H1 (cell line): ENCODE data around the gene OTOF. TPM values are rescaled to one million over a fixed set of nuclear protein-coding genes. Genes with fewer than 3 reads are reported as not detected.

ENCODE experiments used
- ATF3 ChIP-seq: IDR thresholded peaks from 2 replicates; pipeline ENCODE4 v1.6.1; 2011; ENCODE audit warnings: low read depth, mild to moderate bottlenecking, low read length; ENCODE audit not compliant: insufficient read depth
- CBX5 ChIP-seq: fragments of 300-800, 300-1000 bp; sonication (generic); IDR thresholded peaks from 2 replicates; pipeline ENCODE4 v1.7.1; 2016; ENCODE audit warnings: antibody characterized with exemption, low read length, low read depth
- CHD7 ChIP-seq: fragments of 300-600 bp; sonication (generic); IDR thresholded peaks from 2 replicates; pipeline ENCODE4 v1.7.1; 2012; ENCODE audit warnings: low read length, moderate library complexity, mild to moderate bottlenecking, inconsistent platforms; ENCODE audit not compliant: insufficient replicate concordance
- JUN ChIP-seq: IDR thresholded peaks from 2 replicates; pipeline ENCODE4 v1.6.1; 2011; ENCODE audit warnings: low read depth, mild to moderate bottlenecking, improper control_type of control experiment, low read length
- NRF1 ChIP-seq: IDR thresholded peaks from 2 replicates; pipeline ENCODE4 v1.6.1; 2011; ENCODE audit warnings: mild to moderate bottlenecking, low read depth, low read length, improper control_type of control experiment
- PHF8 ChIP-seq: fragments of 200-600 bp; sonication (generic); conservative IDR thresholded peaks from 2 replicates; pipeline ENCODE4 v1.7.1; 2012; ENCODE audit warnings: low read depth, mild to moderate bottlenecking, inconsistent platforms, low read length, moderate library complexity
- POLR2A ChIP-seq, 2 experiments: IDR thresholded peaks; 1 replicate in 1 of 2; 2 replicates in 1 of 2; pipeline ENCODE4 v1.6.1; 2011; ENCODE audit warnings: low read depth in 2 of 2, low read length in 2 of 2, mild to moderate bottlenecking in 2 of 2; ENCODE audit errors: control extremely low read depth in 1 of 2
- polyA plus RNA-seq, 7 experiments: library from polyadenylated mRNA; depleted of rRNA in 3 of 7; stranded (reverse) in 5 of 7; unstranded in 2 of 7; fragments of >200 nt in 5 of 7; fragments of 200-250 nt in 2 of 7; gene quantifications; 1 replicate in 5 of 7; 2 replicates in 1 of 7; 4 replicates in 1 of 7; pipeline versions ENCODE4 v1.2.1 to v1.2.3, GENCODE V29; 2011 to 2013; ENCODE audit warnings: missing spikeins in 2 of 7, mixed read lengths in 2 of 7
- total RNA-seq: library from RNA; stranded (reverse); fragmentation: NEBNext Ultra II Directional; extraction: Animal tissue kit (Norgen Biotek cat#: 25700); gene quantifications from 2 replicates; pipeline ENCODE4 v1.2.1, GENCODE V29; 2021

The OTOF gene
- total and polyA plus RNA-seq, 2 of the 8 experiments (the other 6 are each of a cell fraction or from before 2014, with no cell fraction given) = 0.06 TPM; not detected in 1

DNA sequence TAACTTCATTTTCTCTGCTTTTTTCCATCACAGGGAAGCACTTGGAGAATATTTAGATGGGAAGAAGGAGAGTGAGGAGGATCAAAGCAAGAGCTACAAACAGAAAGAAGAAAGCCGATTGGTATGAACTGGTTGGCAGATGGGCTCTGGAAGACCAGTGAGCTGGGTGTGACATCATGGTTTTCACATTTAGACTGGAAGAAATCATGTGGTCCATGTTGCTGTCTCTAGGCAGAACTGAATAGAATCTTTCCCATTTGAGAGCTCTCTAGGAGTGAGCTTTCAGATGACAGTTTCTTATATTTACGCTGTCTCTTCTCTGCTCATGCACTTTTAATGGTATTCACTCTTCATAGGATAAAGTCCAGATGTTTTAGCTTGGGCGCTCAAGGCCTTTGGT is 63.6 kb downstream of the OTOF start (continued):
- TF ChIP-seq CHD7 = no peak
- no peak for TF ChIP-seq CBX5
- no peak for TF ChIP-seq JUN
- TF ChIP-seq NRF1 = no peak
- no peak for TF ChIP-seq PHF8
- no peak for TF ChIP-seq POLR2A (IDR thresholded peaks at IDR 0.05; ENCODE audit: control extremely low read depth in 1 of 2, low read depth in 2 of 2, low read length in 2 of 2)
- no peak for TF ChIP-seq ATF3
